Thymus (tissue), 11 donors: ENCODE measurements around the gene ATOH8. TPM values are rescaled to one million over a fixed set of nuclear protein-coding genes. Genes with fewer than 3 reads are reported as not detected.

Experiments
- DNase-seq, 9 donors: peaks; one replicate each; pipeline ENCODE4 v3.0.0-alpha.2; 2013; ENCODE audit warnings: low spot score in 9 of 9, low read depth in 6 of 9, missing footprints in 1 of 9
- H3K27ac ChIP-seq, 2 donors: one replicate each; pipeline ENCODE4 v1.5.1; 2013; ENCODE audit warnings: control low read depth in 1 of 2, low read depth in 1 of 2, low read length in 1 of 2, mild to moderate bottlenecking in 1 of 2, moderate library complexity in 1 of 2
- H3K27me3 ChIP-seq, 2 donors: one replicate each; pipeline ENCODE4 v1.5.1; 2013; ENCODE audit warnings: low read length in 1 of 2; ENCODE audit not compliant: control insufficient read depth in 2 of 2, insufficient read depth in 1 of 2
- H3K36me3 ChIP-seq, 2 donors: one replicate each; pipeline ENCODE4 v1.5.1; 2013; ENCODE audit warnings: low read length in 1 of 2, mild to moderate bottlenecking in 1 of 2, moderate library complexity in 1 of 2; ENCODE audit not compliant: control insufficient read depth in 2 of 2, insufficient read depth in 2 of 2
- H3K4me1 ChIP-seq, 2 donors: one replicate each; pipeline ENCODE4 v1.5.1; 2013; ENCODE audit warnings: low read length in 2 of 2; ENCODE audit not compliant: control insufficient read depth in 2 of 2, insufficient read depth in 2 of 2
- H3K4me3 ChIP-seq, 2 donors: one replicate each; pipeline ENCODE4 v1.5.1; 2013; ENCODE audit warnings: low read length in 2 of 2, control low read depth in 1 of 2, mild to moderate bottlenecking in 1 of 2
- H3K9me3 ChIP-seq, 2 donors: one replicate each; pipeline ENCODE4 v1.5.1; 2013; ENCODE audit warnings: low read length in 1 of 2, mild to moderate bottlenecking in 1 of 2; ENCODE audit not compliant: control insufficient read depth in 2 of 2, insufficient read depth in 1 of 2
- WGBS: extraction: QIAGEN DNeasy Blood & Tissue Kit; methylation state at CpG from one replicate; pipeline ENCODE4 v1.1.7; 2013; 5-methylcytosine and 5-hydroxymethylcytosine counted together
- polyA plus RNA-seq: library from polyadenylated mRNA; stranded (reverse); fragments of 200-250 nt; gene quantifications from one replicate; pipeline ENCODE4 v1.2.3, GENCODE V29; 2013
- total RNA-seq: library from RNA; stranded (reverse); fragments of 120-200 nt; gene quantifications from one replicate; pipeline ENCODE4 v1.2.4, GENCODE V29; 2013
- donor health status: healthy.

ATOH8 gene
- total and polyA plus RNA-seq, 2 donors = 2.0 to 19.1 TPM

GRCh38 chr2:85733121-85733960, 20.4 kb upstream of the ATOH8 start:
- H3K36me3 ChIP-seq = no peaks in the 10 kb centered on the region
- peak in 2 of 9 donors; percentile 37 to 56 for DNase-seq
- H3K4me1 ChIP-seq = peaks cover 11 to 25% of the 10 kb centered on the region in 2 donors
- no peak overlapping the region for H3K4me3 ChIP-seq
- peaks cover 0 to 3% of the 10 kb centered on the region in 2 donors for H3K9me3 ChIP-seq
- peaks cover 0 to 4% of the 10 kb centered on the region in 2 donors for H3K27me3 ChIP-seq
- 66% methylated on average over 18 of the region's 18 CpGs for WGBS
- H3K27ac ChIP-seq = no peak overlapping the region

DNA sequence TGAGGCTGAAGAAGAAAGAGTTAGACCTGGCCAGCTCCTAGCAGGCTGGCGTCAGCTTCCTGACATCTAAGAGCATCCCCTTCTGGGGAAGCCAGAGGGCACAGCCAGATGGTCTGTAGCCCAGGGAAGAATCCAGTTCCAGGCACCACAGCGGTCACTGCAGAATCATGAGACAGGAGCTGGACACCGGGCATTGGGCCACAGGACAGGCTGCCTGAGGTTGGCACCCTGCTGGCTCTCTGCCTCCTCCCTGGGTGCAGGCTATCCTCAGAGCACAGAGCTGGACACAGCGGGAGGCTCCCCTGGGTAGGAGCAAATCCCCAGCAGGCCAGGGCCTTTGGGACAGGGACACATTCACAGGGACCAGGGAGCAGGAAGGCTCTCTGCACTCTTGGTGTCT, 19.8 kb upstream of the ATOH8 start:
- H3K27me3 ChIP-seq = peaks cover 0 to 2% of the 10 kb centered on the region in 2 donors
- H3K4me1 ChIP-seq = peaks cover 11 to 24% of the 10 kb centered on the region in 2 donors
- H3K4me3 ChIP-seq = no peak overlapping the region
- no peak for DNase-seq
- no peak overlapping the region for H3K27ac ChIP-seq
- no peaks in the 10 kb centered on the region for H3K36me3 ChIP-seq
- H3K9me3 ChIP-seq = peaks cover 0 to 3% of the 10 kb centered on the region in 2 donors
- 83% methylated on average over 4 of the region's 4 CpGs for WGBS

DNA sequence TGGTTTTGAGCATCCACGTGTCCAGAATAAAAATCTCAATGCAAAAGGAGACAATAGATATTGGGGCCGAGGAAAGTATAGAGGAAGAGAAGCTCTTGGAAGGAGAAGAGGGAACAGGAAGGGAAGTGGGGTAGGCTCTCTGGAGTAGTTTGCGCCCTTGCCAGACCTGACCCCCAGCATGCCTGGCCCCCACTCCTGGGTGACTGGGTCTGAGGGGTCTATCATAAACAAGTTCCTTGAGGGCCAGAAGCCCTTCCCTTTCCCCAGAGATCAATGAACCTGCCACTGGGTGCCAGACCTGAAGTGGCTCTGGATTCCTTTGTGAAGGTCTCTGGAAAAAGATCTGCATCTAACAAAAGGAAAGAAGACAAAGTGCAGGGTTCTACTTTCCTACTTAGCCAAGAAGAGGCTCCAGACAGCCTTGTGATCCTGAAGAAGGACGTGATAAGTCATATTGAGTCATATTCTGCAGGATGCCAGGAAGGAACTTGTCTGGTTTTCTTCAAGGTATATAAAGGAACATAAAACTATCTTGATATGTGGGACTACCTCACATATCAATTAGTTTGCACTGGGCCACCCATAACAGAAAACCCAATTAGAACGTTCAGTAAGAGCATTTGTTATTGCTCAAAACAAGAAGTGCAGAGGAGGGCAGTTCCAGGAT, 18.7 kb upstream of the ATOH8 start:
- no peaks in the 10 kb centered on the region for H3K36me3 ChIP-seq
- H3K4me3 ChIP-seq = no peak overlapping the region
- H3K4me1 ChIP-seq = peaks cover 11 to 19% of the 10 kb centered on the region in 2 donors
- H3K27ac ChIP-seq = no peak overlapping the region
- H3K27me3 ChIP-seq = no peaks in the 10 kb centered on the region
- 96% methylated on average over 5 of the region's 5 CpGs for WGBS
- peaks cover 0 to 3% of the 10 kb centered on the region in 2 donors for H3K9me3 ChIP-seq
- DNase-seq = no peak

GRCh38 chr2:85735691-85736090, 18.1 kb upstream of the ATOH8 start:
- H3K27me3 ChIP-seq = no peaks in the 10 kb centered on the region
- DNase-seq = no peak
- no peak overlapping the region for H3K27ac ChIP-seq
- H3K4me1 ChIP-seq = peaks cover 11 to 19% of the 10 kb centered on the region in 2 donors
- H3K36me3 ChIP-seq = no peaks in the 10 kb centered on the region
- H3K4me3 ChIP-seq = no peak overlapping the region
- peaks cover 0 to 3% of the 10 kb centered on the region in 2 donors for H3K9me3 ChIP-seq

- H3K36me3 ChIP-seq = no peaks in the 10 kb centered on the region
- 96% methylated on average over 7 of the region's 7 CpGs for WGBS
- no peak overlapping the region for H3K27ac ChIP-seq
- peaks cover 0 to 1% of the 10 kb centered on the region in 2 donors for H3K27me3 ChIP-seq
- H3K9me3 ChIP-seq = peaks cover 0 to 3% of the 10 kb centered on the region in 2 donors
- H3K4me1 ChIP-seq = peaks cover 11 to 24% of the 10 kb centered on the region in 2 donors
- H3K4me3 ChIP-seq = no peak overlapping the region
- no peak for DNase-seq
These were observed 17.1 kb upstream of the ATOH8 start for GRCh38 chr2:85736456-85737355.

GRCh38 chr2:85737481-85737880, 16.3 kb upstream of the ATOH8 start:
- H3K9me3 ChIP-seq = peaks cover 0 to 3% of the 10 kb centered on the region in 2 donors
- 97% methylated on average over 4 of the region's 4 CpGs for WGBS
- H3K4me3 ChIP-seq = no peak overlapping the region
- no peaks in the 10 kb centered on the region for H3K36me3 ChIP-seq
- DNase-seq = no peak
- peaks cover 0 to 2% of the 10 kb centered on the region in 2 donors for H3K27me3 ChIP-seq
- peaks cover 16 to 30% of the 10 kb centered on the region in 2 donors for H3K4me1 ChIP-seq
- H3K27ac ChIP-seq = no peak overlapping the region

GRCh38 chr2:85737961-85738360, 15.8 kb upstream of the ATOH8 start:
- WGBS = 93% methylated on average over 4 of the region's 4 CpGs
- Histone ChIP-seq H3K27me3 (peaks cover 0 to 2% of the 10 kb centered on the region in 2 donors), H3K4me1 (peaks cover 19 to 30% of the 10 kb centered on the region in 2 donors), H3K27ac (no peak overlapping the region), H3K36me3 (no peaks in the 10 kb centered on the region), H3K9me3 (peaks cover 0 to 3% of the 10 kb centered on the region in 2 donors), H3K4me3 (no peak overlapping the region)
- DNase-seq = no peak

DNA sequence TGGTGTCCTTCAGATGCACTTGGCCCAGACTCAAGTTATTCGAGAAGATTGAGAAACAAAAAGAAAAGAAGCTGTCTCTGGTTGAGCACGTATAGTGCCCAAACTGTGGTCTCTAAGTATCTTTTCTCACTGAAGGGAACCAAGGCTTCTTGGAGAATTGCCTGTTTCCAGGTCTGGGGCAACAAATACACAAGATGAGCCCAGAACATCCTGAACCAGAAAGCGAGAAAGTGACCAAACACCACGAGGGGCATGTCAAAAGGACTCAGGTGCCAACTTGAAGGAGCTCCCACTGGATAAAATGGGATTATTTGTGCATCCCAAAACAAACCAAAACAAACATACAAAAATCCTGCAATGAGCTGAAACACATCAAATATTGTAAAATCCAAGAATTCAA, 13.6 kb upstream of the ATOH8 start:
- Histone ChIP-seq H3K9me3 (peaks cover 0 to 3% of the 10 kb centered on the region in 2 donors), H3K36me3 (no peaks in the 10 kb centered on the region), H3K4me3 (no peak overlapping the region), H3K4me1 (peaks cover 10 to 37% of the 10 kb centered on the region in 2 donors), H3K27ac (no peak overlapping the region), H3K27me3 (peaks cover 0 to 7% of the 10 kb centered on the region in 2 donors)
- DNase-seq = no peak
- WGBS = 95% methylated on average over 4 of the region's 4 CpGs
